ENCODE data around the gene GSTCD. TPM values are rescaled to one million over a fixed set of nuclear protein-coding genes. Genes with fewer than 3 reads are reported as not detected.

The GSTCD gene
- total RNA-seq, 1 experiment from 2014 or later: 17.9 TPM

DNA sequence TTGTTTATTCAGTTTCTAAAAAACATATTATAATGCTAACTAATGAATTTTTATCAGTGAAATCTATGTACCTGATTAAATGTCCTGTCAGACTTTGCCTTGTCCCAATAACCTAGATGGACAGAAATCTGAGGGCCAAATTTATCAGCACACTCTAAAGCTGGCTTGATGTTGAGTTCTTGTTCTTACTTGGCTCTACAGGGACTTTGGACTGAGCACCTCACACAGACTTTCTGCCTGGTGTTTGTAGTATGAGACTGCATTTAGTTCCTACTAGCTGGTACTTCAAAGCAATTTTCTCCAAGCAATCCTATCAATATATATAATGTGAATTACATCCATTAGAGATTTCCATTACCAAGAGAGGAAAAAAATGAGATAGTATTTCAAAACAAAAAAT, 37.9 kb upstream of the GSTCD start:
- no peak overlapping the region for H3K4ac ChIP-seq (ENCODE audit: low read depth, low read length)
- no peak overlapping the region for H2BK15ac ChIP-seq (ENCODE audit: low read depth, low read length)
- no peak overlapping the region for H4K8ac ChIP-seq (replicated peaks; ENCODE audit: insufficient read length, low read depth, low read length)
- H4K5ac ChIP-seq (ENCODE audit: insufficient read length, low read depth, low read length): no peak overlapping the region
- no peak overlapping the region for H3K56ac ChIP-seq (ENCODE audit: insufficient read length, low read depth, low read length)
- Mint-ChIP-seq H3K27ac (no peak overlapping the region), H3K36me3 (ENCODE audit: insufficient read depth in 1 of 3, low read depth in 3 of 3) (no peaks in the 10 kb centered on the region), H3K4me3 (no peak overlapping the region), H3K27me3 (ENCODE audit: low read depth) (peaks cover 2% of the 10 kb centered on the region), H3K4me1 (no peaks in the 10 kb centered on the region), H3K9me3 (no peaks in the 10 kb centered on the region)
- H3K18ac ChIP-seq (ENCODE audit: insufficient read length, low read depth, low read length): no peak overlapping the region
- H3K9me3 ChIP-seq (ENCODE audit: control insufficient read depth, low read depth, low read length): no peaks in the 10 kb centered on the region
- H2BK5ac ChIP-seq (ENCODE audit: insufficient read length, low read length): no peak overlapping the region
- H3K9ac ChIP-seq (ENCODE audit: extremely low read depth, insufficient read length, low read length): no peak overlapping the region
- no peak overlapping the region for H2BK120ac ChIP-seq (ENCODE audit: low read depth, low read length, poor library complexity, severe bottlenecking)
- H2AFZ ChIP-seq (ENCODE audit: low read length): no peak overlapping the region
- H2AK5ac ChIP-seq (ENCODE audit: insufficient read length, low read length): no peak overlapping the region
- H3K23ac ChIP-seq (ENCODE audit: insufficient read length, low read depth, low read length): no peak overlapping the region
- no peak overlapping the region for H3K14ac ChIP-seq (ENCODE audit: insufficient read depth, low read length)
- H2BK20ac ChIP-seq (ENCODE audit: low read depth, low read length, poor library complexity, severe bottlenecking): no peak overlapping the region
- no peak for DNase-seq
- H2BK12ac ChIP-seq (ENCODE audit: insufficient read length, low read depth, low read length): no peak overlapping the region
- no peaks in the 10 kb centered on the region for H3K27me3 ChIP-seq (ENCODE audit: insufficient read depth, low read length)
- TF ChIP-seq, protein P1, sequence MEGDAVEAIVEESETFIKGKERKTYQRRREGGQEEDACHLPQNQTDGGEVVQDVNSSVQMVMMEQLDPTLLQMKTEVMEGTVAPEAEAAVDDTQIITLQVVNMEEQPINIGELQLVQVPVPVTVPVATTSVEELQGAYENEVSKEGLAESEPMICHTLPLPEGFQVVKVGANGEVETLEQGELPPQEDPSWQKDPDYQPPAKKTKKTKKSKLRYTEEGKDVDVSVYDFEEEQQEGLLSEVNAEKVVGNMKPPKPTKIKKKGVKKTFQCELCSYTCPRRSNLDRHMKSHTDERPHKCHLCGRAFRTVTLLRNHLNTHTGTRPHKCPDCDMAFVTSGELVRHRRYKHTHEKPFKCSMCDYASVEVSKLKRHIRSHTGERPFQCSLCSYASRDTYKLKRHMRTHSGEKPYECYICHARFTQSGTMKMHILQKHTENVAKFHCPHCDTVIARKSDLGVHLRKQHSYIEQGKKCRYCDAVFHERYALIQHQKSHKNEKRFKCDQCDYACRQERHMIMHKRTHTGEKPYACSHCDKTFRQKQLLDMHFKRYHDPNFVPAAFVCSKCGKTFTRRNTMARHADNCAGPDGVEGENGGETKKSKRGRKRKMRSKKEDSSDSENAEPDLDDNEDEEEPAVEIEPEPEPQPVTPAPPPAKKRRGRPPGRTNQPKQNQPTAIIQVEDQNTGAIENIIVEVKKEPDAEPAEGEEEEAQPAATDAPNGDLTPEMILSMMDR (conservative IDR thresholded peaks at IDR 0.05): no peak
- no peaks in the 10 kb centered on the region for H3K79me1 ChIP-seq (ENCODE audit: insufficient read depth, low read depth, low read length, poor library complexity, severe bottlenecking)
- no peaks in the 10 kb centered on the region for H3K23me2 ChIP-seq (ENCODE audit: insufficient read length, low read depth, low read length, poor library complexity, severe bottlenecking)
- H3K4me2 ChIP-seq (ENCODE audit: insufficient read depth, insufficient read length, low read length): no peak overlapping the region
- no peak overlapping the region for H3T11ph ChIP-seq (ENCODE audit: low read length)
- H3K79me2 ChIP-seq (ENCODE audit: insufficient read depth, low read length): no peaks in the 10 kb centered on the region
- no peaks in the 10 kb centered on the region for H3K4me1 ChIP-seq (ENCODE audit: insufficient read depth, low read length)
- no peak overlapping the region for H4K91ac ChIP-seq (ENCODE audit: insufficient read length, low read depth, low read length)
- no peaks in the 10 kb centered on the region for H4K20me1 ChIP-seq (ENCODE audit: control insufficient read depth, insufficient read depth, insufficient read length)
- H3K27ac ChIP-seq (ENCODE audit: insufficient read length, low read depth, low read length): no peak overlapping the region
